Stomach (tissue), 4 donors: ENCODE measurements around the gene SIGLEC6.

Experiments
- CTCF ChIP-seq, 7 experiments: fragments of 450-650 bp in 4 of 7; fragments of 200-600 bp in 3 of 7; sonication (generic) in 3 of 7; IDR thresholded peaks; one replicate each; pipeline ENCODE4 v1.5.1; 2016 to 2019; ENCODE audit warnings: antibody characterized with exemption in 7 of 7, control low read depth in 2 of 7, mild to moderate bottlenecking in 1 of 7
- EP300 ChIP-seq: sonication (generic); formaldehyde crosslinking; IDR thresholded peaks from one replicate; pipeline ENCODE4 v1.6.1; 2017; ENCODE audit warnings: antibody characterized with exemption
- POLR2A ChIP-seq, 4 donors: fragments of 450-650 bp; IDR thresholded peaks; one replicate each; pipeline ENCODE4 v1.6.1; 2016; ENCODE audit warnings: antibody characterized with exemption in 4 of 4, control low read depth in 2 of 4, mild to moderate bottlenecking in 1 of 4, moderate library complexity in 1 of 4

GRCh38 chr19:51490676-51491075, 40.8 kb downstream of the SIGLEC6 start:
- TF ChIP-seq CTCF (IDR thresholded peaks at IDR 0.05) (no peak), POLR2A (IDR thresholded peaks at IDR 0.05) (no peak), EP300 (no peak)
